Measurements from ENCODE around the gene UBTD2. TPM values are rescaled to one million over a fixed set of nuclear protein-coding genes. Genes with fewer than 3 reads are reported as not detected.

Gene UBTD2
- total RNA-seq, 1 donor from 2014 or later: 9.0 TPM

GRCh38 chr5:172177176-172177575 is 106.4 kb downstream of the UBTD2 start:
- TF ChIP-seq CTCF (IDR thresholded peaks at IDR 0.05): no peak
- Mint-ChIP-seq H3K36me3 (ENCODE audit: low read depth) (peaks cover 43% of the 10 kb centered on the region), H3K27me3 (no peaks in the 10 kb centered on the region), H3K4me1 (peaks cover 89% of the 10 kb centered on the region), H3K4me3 (no peak overlapping the region), H3K27ac (peak overlapping the region; percentile 96), H3K9me3 (no peaks in the 10 kb centered on the region)
- POLR2A ChIA-PET: interaction anchor here (0.6 to 5.9 kb wide), 3 partner anchors 8 to 602 kb away, joined by 3 to 184 read pairs (median 69); partner anchors contain the start of gene STK10
- DNase-seq: no peak
- no peak for ATAC-seq (ENCODE audit: low read depth)
- intact Hi-C loops (cut with micrococcal nuclease): no loop called here
- CTCF ChIA-PET: no interaction called here

GRCh38 chr5:172175263-172175719 is 108.3 kb downstream of the UBTD2 start:
- H3K36me3 Mint-ChIP-seq (ENCODE audit: low read depth): peaks cover 44% of the 10 kb centered on the region
- ChIA-PET CTCF (interaction anchor here (1.5 to 4.5 kb wide), 3 partner anchors 11 to 118 kb away, joined by 3 to 48 read pairs (median 7); partner anchors contain the start of gene STK10), POLR2A (interaction anchor here (0.5 to 5.9 kb wide), 19 partner anchors 10 to 787 kb away, joined by 3 to 184 read pairs (median 6); partner anchors contain the start of genes FBXW11 and STK10)
- peak overlapping the region; percentile 86 for H3K27ac Mint-ChIP-seq
- TF ChIP-seq CTCF (IDR thresholded peaks at IDR 0.05): no peak
- H3K4me3 Mint-ChIP-seq: peak overlapping the region; percentile 85
- intact Hi-C loops (cut with micrococcal nuclease): loop anchor here (1.0 to 2.0 kb wide), 6 partner anchors 10 to 68 kb away; partner anchors contain the start of gene STK10
- ATAC-seq (ENCODE audit: low read depth): peak; percentile 82
- peaks cover 91% of the 10 kb centered on the region for H3K4me1 Mint-ChIP-seq
- no peaks in the 10 kb centered on the region for H3K9me3 Mint-ChIP-seq
- H3K27me3 Mint-ChIP-seq: no peaks in the 10 kb centered on the region
- DNase-seq: peak; percentile 53

- Mint-ChIP-seq H3K4me1 (peaks cover 91% of the 10 kb centered on the region), H3K27me3 (no peaks in the 10 kb centered on the region), H3K9me3 (no peaks in the 10 kb centered on the region), H3K36me3 (ENCODE audit: low read depth) (peaks cover 59% of the 10 kb centered on the region), H3K27ac (peak overlapping the region; percentile 86), H3K4me3 (peak overlapping the region; percentile 85)
- DNase-seq (no peak), ATAC-seq (ENCODE audit: low read depth) (no peak)
- POLR2A ChIA-PET: interaction anchor here (0.6 to 5.9 kb wide), 10 partner anchors 12 to 119 kb away, joined by 3 to 184 read pairs (median 10); partner anchors contain the start of gene STK10
- intact Hi-C loops (cut with micrococcal nuclease): loop anchor here (2.0 kb wide), 1 partner anchor 13 kb away; no protein-coding TSS in a partner anchor
- no peak for TF ChIP-seq CTCF (IDR thresholded peaks at IDR 0.05)
- CTCF ChIA-PET: interaction anchor here (4.5 kb wide), 1 partner anchor 13 kb away, joined by 48 read pairs; the partner anchor contains the start of gene STK10
These were observed 109.9 kb downstream of the UBTD2 start for GRCh38 chr5:172173564-172174153.

- Mint-ChIP-seq H3K27ac (peak overlapping the region; percentile 86), H3K27me3 (no peaks in the 10 kb centered on the region), H3K4me3 (peak overlapping the region; percentile 85), H3K4me1 (peaks cover 91% of the 10 kb centered on the region), H3K36me3 (ENCODE audit: low read depth) (peaks cover 57% of the 10 kb centered on the region), H3K9me3 (no peaks in the 10 kb centered on the region)
- POLR2A ChIA-PET: interaction anchor here (0.6 to 5.9 kb wide), 4 partner anchors 12 to 62 kb away, joined by 5 to 184 read pairs (median 52); partner anchors contain the start of gene STK10
- CTCF ChIA-PET: interaction anchor here (0.9 to 4.5 kb wide), 2 partner anchors 13 to 50 kb away, joined by 3 to 48 read pairs; partner anchors contain the start of gene STK10
- intact Hi-C loops (cut with micrococcal nuclease): no loop called here
- TF ChIP-seq CTCF (IDR thresholded peaks at IDR 0.05): no peak
- DNase-seq: no peak
- ATAC-seq (ENCODE audit: low read depth): no peak
These were observed 110.5 kb downstream of the UBTD2 start for GRCh38 chr5:172172912-172173563.

- Mint-ChIP-seq H3K27me3 (no peaks in the 10 kb centered on the region), H3K36me3 (ENCODE audit: low read depth) (peaks cover 57% of the 10 kb centered on the region), H3K4me1 (peaks cover 90% of the 10 kb centered on the region), H3K4me3 (no peak overlapping the region), H3K9me3 (no peaks in the 10 kb centered on the region), H3K27ac (no peak overlapping the region)
- intact Hi-C loops (cut with micrococcal nuclease): no loop called here
- DNase-seq: no peak
- ChIA-PET CTCF (no interaction called here), POLR2A (no interaction called here)
- no peak for ATAC-seq (ENCODE audit: low read depth)
- TF ChIP-seq CTCF (IDR thresholded peaks at IDR 0.05): no peak
These were observed 112.4 kb downstream of the UBTD2 start for GRCh38 chr5:172171118-172171517.

Data from activated B cell treated with CpG ODN at 0.5 μM for 24 hours (primary cell).